Posterior vena cava (tissue), 2 donors: ENCODE data around the gene UQCRFS1. TPM values are rescaled to one million over a fixed set of nuclear protein-coding genes. Genes with fewer than 3 reads are reported as not detected.

ENCODE experiments used
- DNase-seq: peaks from one replicate; pipeline ENCODE4 v3.0.0-alpha.2; 2020; ENCODE audit warnings: low spot score
- intact Hi-C, 2 donors: fragments of 100-400 bp; cut with DNase I; formaldehyde crosslinking; loops; one replicate each; pipeline versions ENCODE4 v1.14.1 to v1.14.2; 2022 to 2023
- total RNA-seq, 2 donors: library from RNA; stranded (reverse); fragmentation: NEBNext Ultra II Directional; extraction: Animal tissue kit (Norgen Biotek cat#: 25700); gene quantifications; one replicate each; pipeline ENCODE4 v1.2.1, GENCODE V29; 2021
- donor health status: DM: yes; HTN: yes; CAD: no.
- donor health status: DM: yes; HTN: yes; CAD: no.

The UQCRFS1 gene
- total RNA-seq, 2 donors from 2014 or later = 22.3 to 22.6 TPM

GRCh38 chr19:29176981-29177754 lies 35.8 kb downstream of the UQCRFS1 start:
- intact Hi-C loops = no loop called here
- DNase-seq = no peak

- DNase-seq = no peak
- intact Hi-C loops = no loop called here
These were observed 39.1 kb downstream of the UQCRFS1 start for GRCh38 chr19:29173896-29174295.

DNA sequence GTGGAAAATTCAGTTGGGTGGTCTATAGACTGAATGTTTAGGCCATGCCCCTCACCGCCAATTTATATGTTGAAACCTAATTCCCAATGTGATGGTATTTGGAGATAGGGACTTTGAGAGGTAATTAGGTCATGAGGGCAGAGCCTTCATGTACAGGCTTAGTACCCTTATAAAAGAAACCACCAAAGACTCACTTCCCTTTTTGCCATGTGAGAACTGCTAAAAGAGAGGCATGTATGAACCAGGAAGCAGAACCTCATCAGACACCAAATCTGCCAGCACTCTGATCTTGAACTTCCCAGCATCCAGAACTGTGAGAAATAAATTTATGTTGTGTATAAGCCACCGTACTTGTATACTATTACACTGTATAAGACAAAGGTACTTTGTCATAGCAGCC lies 40.6 kb downstream of the UQCRFS1 start:
- DNase-seq = no peak

GRCh38 chr19:29171525-29171924 lies 41.4 kb downstream of the UQCRFS1 start:
- no peak for DNase-seq
- intact Hi-C loops = no loop called here

More for the DNA sequence above, 40.6 kb downstream of the UQCRFS1 start:
- intact Hi-C loops = no loop called here

DNA sequence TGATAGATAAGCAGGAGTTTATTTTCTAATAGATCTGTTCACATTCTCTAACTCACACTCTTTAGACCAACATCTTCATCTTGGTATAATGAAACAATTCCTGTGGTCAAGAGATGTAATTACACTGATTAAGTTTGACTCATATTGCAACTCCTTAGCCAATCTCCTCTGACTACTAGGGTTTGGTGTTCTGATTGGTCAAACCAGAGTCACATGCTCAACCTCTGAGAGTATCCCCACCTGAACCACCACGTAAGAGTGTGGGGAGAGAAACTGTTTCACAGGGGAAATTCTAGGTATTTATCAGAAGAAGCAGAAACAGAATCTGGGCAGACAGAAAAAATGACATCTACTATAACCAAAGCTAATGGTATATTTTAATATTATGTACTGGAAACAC lies 42.4 kb downstream of the UQCRFS1 start:
- intact Hi-C loops = no loop called here
- DNase-seq = no peak

- intact Hi-C loops = no loop called here
These were observed 50.3 kb downstream of the UQCRFS1 start for GRCh38 chr19:29162694-29163093.

DNA sequence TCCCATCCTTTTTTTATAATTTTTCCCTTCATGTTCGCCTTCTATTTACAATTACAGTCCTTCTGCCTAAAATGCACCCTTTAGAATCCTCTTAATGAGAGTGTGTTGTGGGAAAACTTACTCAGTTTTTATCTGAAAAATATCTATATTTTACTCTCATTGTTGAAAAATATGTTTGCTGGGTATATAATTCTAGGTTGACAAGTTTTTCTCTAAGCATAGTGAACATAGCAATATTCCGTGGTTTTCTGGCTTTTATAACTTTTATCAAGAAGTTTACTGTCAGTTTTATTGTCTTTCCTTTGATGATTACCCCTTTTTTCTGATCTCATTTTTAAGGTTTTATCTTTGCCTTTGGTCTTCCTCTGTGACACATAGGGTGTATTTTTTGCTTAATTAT lies 57.3 kb downstream of the UQCRFS1 start:
- intact Hi-C loops = no loop called here

More at GRCh38 chr19:29162694-29163093, 50.3 kb downstream of the UQCRFS1 start:
- DNase-seq = no peak

More for the DNA sequence above, 57.3 kb downstream of the UQCRFS1 start:
- no peak for DNase-seq
